IMR-90 (cell line): Measurements from ENCODE around the gene RNASE4. TPM values are rescaled to one million over a fixed set of nuclear protein-coding genes. Genes with fewer than 3 reads are reported as not detected.

Experiments
- ATAC-seq: fragments of 200-7000 bp; cut with Tn5 transposase; 2 replicates; pipeline ENCODE4 v1.9.1; 2020; ENCODE audit warnings: low read depth, mild to moderate bottlenecking, moderate library complexity
- BruUV-seq: library from RNA; stranded (reverse); fragments of 400-500 nt; replicated peaks from 2 replicates; lab custom pipeline; 2021; lab: Mats Ljungman, UMichigan
- CTCF ChIA-PET: fragments of 300-600 bp; formaldehyde crosslinking; extraction: SDS; loops from one replicate; lab custom pipeline; 2021; ENCODE audit warnings: antibody characterized with exemption; lab: Yijun Ruan, JAX
- POLR2A ChIA-PET: fragments of 300-600 bp; sonication (Branson Sonifier 250); formaldehyde crosslinking; loops from one replicate; lab custom pipeline; 2022; ENCODE audit warnings: antibody characterized with exemption; ENCODE audit not compliant: unreplicated experiment; lab: Charles Lee
- DNase-seq: peaks from one replicate; pipeline ENCODE4 v3.0.0; 2013
- H2AFZ ChIP-seq: replicated peaks from 2 replicates; pipeline ENCODE3; 2013; ENCODE audit warnings: low read length, mild to moderate bottlenecking; ENCODE audit not compliant: poor library complexity
- H2AK5ac ChIP-seq: 2 replicates; pipeline ENCODE4 v1.6.1; 2013; ENCODE audit warnings: low read depth, low read length, inconsistent platforms
- H2AK9ac ChIP-seq: replicated peaks from 2 replicates; pipeline ENCODE3; 2013; ENCODE audit warnings: mild to moderate bottlenecking, low read depth, low read length, moderate library complexity; ENCODE audit not compliant: poor library complexity
- H2BK120ac ChIP-seq: 2 replicates; pipeline ENCODE4 v1.6.1; 2013; ENCODE audit warnings: low read depth, low read length, inconsistent platforms
- H2BK15ac ChIP-seq: 3 replicates; pipeline ENCODE4 v1.6.1; 2013; ENCODE audit warnings: low read depth, low read length, inconsistent platforms
- H2BK20ac ChIP-seq: 2 replicates; pipeline ENCODE4 v1.6.1; 2013; ENCODE audit warnings: low read depth, mild to moderate bottlenecking, inconsistent platforms, low read length, moderate library complexity
- H2BK5ac ChIP-seq: 2 replicates; pipeline ENCODE4 v1.6.1; 2013; ENCODE audit warnings: mild to moderate bottlenecking, low read depth, low read length, inconsistent platforms; ENCODE audit not compliant: poor library complexity, severe bottlenecking
- H3K14ac ChIP-seq: replicated peaks from 2 replicates; pipeline ENCODE4 v1.6.1; 2013; ENCODE audit warnings: low read depth, low read length, inconsistent platforms
- H3K18ac ChIP-seq: 2 replicates; pipeline ENCODE4 v1.6.1; 2013; ENCODE audit warnings: low read depth, low read length, control low read depth
- H3K23ac ChIP-seq: 2 replicates; pipeline ENCODE4 v1.6.1; 2013; ENCODE audit warnings: low read depth, low read length, inconsistent platforms
- H3K27ac ChIP-seq: 2 replicates; pipeline ENCODE4 v1.5.1; 2013; ENCODE audit warnings: mild to moderate bottlenecking, control low read depth, low read length; ENCODE audit not compliant: insufficient read depth
- H3K27me3 ChIP-seq: 2 replicates; pipeline ENCODE4 v1.6.1; 2013; ENCODE audit warnings: low read length; ENCODE audit not compliant: control insufficient read depth, insufficient read depth
- H3K36me3 ChIP-seq: 2 replicates; pipeline ENCODE4 v1.6.1; 2013; ENCODE audit warnings: low read length, mixed read lengths; ENCODE audit not compliant: control insufficient read depth, insufficient read depth
- H3K4ac ChIP-seq: 2 replicates; pipeline ENCODE4 v1.6.1; 2013; ENCODE audit warnings: low read depth, low read length, inconsistent platforms
- H3K4me1 ChIP-seq: 2 replicates; pipeline ENCODE4 v1.6.1; 2013; ENCODE audit warnings: low read length, mixed read lengths; ENCODE audit not compliant: control insufficient read depth, insufficient read depth
- H3K4me2 ChIP-seq: 2 replicates; pipeline ENCODE4 v1.6.1; 2013; ENCODE audit warnings: low read depth, mild to moderate bottlenecking, control low read depth, low read length, moderate library complexity
- H3K4me3 ChIP-seq: 2 replicates; pipeline ENCODE4 v1.5.1; 2013; ENCODE audit warnings: low read depth, mild to moderate bottlenecking, control low read depth, low read length, moderate library complexity; ENCODE audit not compliant: insufficient read depth
- H3K56ac ChIP-seq: 2 replicates; pipeline ENCODE4 v1.6.1; 2013; ENCODE audit warnings: low read length, inconsistent platforms; ENCODE audit not compliant: insufficient read depth; ENCODE audit errors: extremely low read depth
- H3K79me1 ChIP-seq, 2 experiments: 2 replicates each; pipeline ENCODE4 v1.6.1; 2013; ENCODE audit warnings: low read length in 2 of 2, inconsistent platforms in 1 of 2, low read depth in 1 of 2
- H3K9ac ChIP-seq: 2 replicates; pipeline ENCODE4 v1.6.1; 2013; ENCODE audit warnings: low read depth, low read length, control low read depth
- H3K9me1 ChIP-seq: 2 replicates; pipeline ENCODE4 v1.6.1; 2013; ENCODE audit warnings: low read length, inconsistent platforms; ENCODE audit not compliant: insufficient read depth
- H3K9me3 ChIP-seq: 2 replicates; pipeline ENCODE4 v1.6.1; 2013; ENCODE audit warnings: low read length; ENCODE audit not compliant: control insufficient read depth, insufficient read depth
- H4K20me1 ChIP-seq: 2 replicates; pipeline ENCODE4 v1.6.1; 2013; ENCODE audit warnings: low read length, inconsistent platforms; ENCODE audit not compliant: insufficient read depth
- H4K5ac ChIP-seq: 2 replicates; pipeline ENCODE4 v1.6.1; 2013; ENCODE audit warnings: mild to moderate bottlenecking, low read depth, low read length, control low read depth
- H4K8ac ChIP-seq, 2 experiments: 2 replicates each; pipeline ENCODE4 v1.6.1; 2013; ENCODE audit warnings: low read depth in 2 of 2, low read length in 2 of 2, control low read depth in 1 of 2, inconsistent platforms in 1 of 2
- H4K91ac ChIP-seq: 2 replicates; pipeline ENCODE4 v1.6.1; 2013; ENCODE audit warnings: low read depth, low read length, inconsistent platforms; ENCODE audit not compliant: insufficient read depth
- BHLHE40 ChIP-seq: fragments of 150-350 bp; IDR thresholded peaks from 2 replicates; pipeline ENCODE4 v1.6.1; 2016; ENCODE audit warnings: mild to moderate bottlenecking, low read depth, low read length
- CEBPB ChIP-seq: IDR thresholded peaks from 2 replicates; pipeline ENCODE4 v1.6.1; 2012; ENCODE audit warnings: low read depth, low read length, improper control_type of control experiment
- FOS ChIP-seq: fragments of 150-350 bp; IDR thresholded peaks from 2 replicates; pipeline ENCODE4 v1.6.1; 2016; ENCODE audit warnings: low read depth, low read length
- MAFK ChIP-seq: IDR thresholded peaks from 2 replicates; pipeline ENCODE4 v1.6.1; 2012; ENCODE audit warnings: low read depth, low read length, improper control_type of control experiment
- MAZ ChIP-seq: IDR thresholded peaks from 2 replicates; pipeline ENCODE4 v1.6.1; 2012; ENCODE audit warnings: low read depth, mild to moderate bottlenecking, low read length, improper control_type of control experiment, moderate library complexity, borderline replicate concordance
- MXI1 ChIP-seq: IDR thresholded peaks from 2 replicates; pipeline ENCODE4 v1.6.1; 2012; ENCODE audit warnings: low read depth, mild to moderate bottlenecking, low read length, moderate library complexity, borderline replicate concordance
- NFE2L2 ChIP-seq: fragments of 150-350 bp; IDR thresholded peaks from 2 replicates; pipeline ENCODE4 v1.6.1; 2016; ENCODE audit warnings: low read depth, mild to moderate bottlenecking, low read length
- POLR2A ChIP-seq: IDR thresholded peaks from 2 replicates; pipeline ENCODE4 v1.6.1; 2012; ENCODE audit warnings: mild to moderate bottlenecking, low read depth, low read length
- RAD21 ChIP-seq: IDR thresholded peaks from 2 replicates; pipeline ENCODE4 v1.6.1; 2012; ENCODE audit warnings: low read length, improper control_type of control experiment
- RCOR1 ChIP-seq: IDR thresholded peaks from 2 replicates; pipeline ENCODE4 v1.6.1; 2012; ENCODE audit warnings: mild to moderate bottlenecking, low read length, improper control_type of control experiment; ENCODE audit not compliant: insufficient replicate concordance
- RFX5 ChIP-seq: IDR thresholded peaks from 2 replicates; pipeline ENCODE4 v1.8.0; 2012; ENCODE audit warnings: low read depth, mild to moderate bottlenecking, low read length, moderate library complexity
- SMC3 ChIP-seq: fragments of 150-350 bp; IDR thresholded peaks from 2 replicates; pipeline ENCODE4 v1.6.1; 2016; ENCODE audit warnings: low read depth, mild to moderate bottlenecking, antibody characterized with exemption, low read length, moderate library complexity
- WGBS, 2 experiments: methylation state at CpG; one replicate each; pipeline versions ENCODE4 v1.1.5 to v1.1.7; 2013; ENCODE audit warnings: missing lambda C conversion rate in 2 of 2; ENCODE audit not compliant: insufficient read length in 1 of 2; ENCODE audit errors: extremely low coverage in 2 of 2; 5-methylcytosine and 5-hydroxymethylcytosine counted together
- dilution Hi-C: fragments of 300-500 bp; cut with HindIII; formaldehyde crosslinking; loops from one replicate; pipeline ENCODE4 v1.14.3; 2018; ENCODE audit warnings: low sequenced_read_pairs; ENCODE audit not compliant: unreplicated experiment
- in situ Hi-C: fragments of 300-500 bp; cut with MboI; formaldehyde crosslinking; loops from 3 replicates; pipeline ENCODE4 v1.14.3; 2019; ENCODE audit warnings: low sequenced_read_pairs, inconsistent platforms, mixed read lengths
- intact Hi-C: fragments of 100-400 bp; cut with micrococcal nuclease; formaldehyde crosslinking; loops from 2 replicates; pipeline ENCODE4 v1.10.0; 2022
- polyA plus RNA-seq, 3 experiments: library from polyadenylated mRNA; depleted of rRNA; stranded (reverse); fragments of >200 nt; gene quantifications; 2 replicates each; pipeline ENCODE4 v1.2.3, GENCODE V29; 2012; ENCODE audit warnings: low replicate concordance in 1 of 3
- total RNA-seq: library from RNA; depleted of rRNA; stranded (reverse); fragments of >200 nt; gene quantifications from 2 replicates; pipeline ENCODE4 v1.2.3, GENCODE V29; 2012
- TF ChIP-seq, protein P1 (sequence below): conservative IDR thresholded peaks from 2 replicates; pipeline ENCODE4 v1.5.1; 2012; ENCODE audit warnings: mild to moderate bottlenecking, low read depth, low read length, improper control_type of control experiment
- TF ChIP-seq, protein P2 (sequence below): fragments of 150-350 bp; IDR thresholded peaks from 2 replicates; pipeline ENCODE4 v1.6.1; 2016; ENCODE audit warnings: low read depth, mild to moderate bottlenecking, low read length, moderate library complexity, borderline replicate concordance

The RNASE4 gene
- total and polyA plus RNA-seq, 2 of the 4 experiments (the other 2 are of a cell fraction), result 10.4 to 11.6 TPM

DNA sequence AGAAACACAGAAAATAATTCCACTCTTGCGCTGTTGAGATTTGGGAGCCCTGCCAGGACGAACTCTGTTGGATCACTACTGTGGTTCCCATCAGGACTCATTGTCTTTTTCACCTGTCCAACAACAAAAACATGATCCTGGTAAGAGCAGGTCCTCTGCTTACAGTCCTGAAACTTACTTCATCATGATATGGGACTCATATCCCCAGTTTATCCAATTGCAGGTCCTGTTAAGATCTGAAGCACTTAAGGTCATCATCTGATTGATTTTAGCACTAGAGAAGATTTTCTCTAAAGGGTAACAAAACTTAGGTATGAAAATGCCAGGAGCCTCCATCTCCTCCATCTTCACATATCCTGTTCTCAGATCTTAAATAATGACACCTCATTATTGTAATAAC is 42.8 kb upstream of the RNASE4 start, which contains the start of gene OR6S1 (continued):
- TF ChIP-seq, protein P1, sequence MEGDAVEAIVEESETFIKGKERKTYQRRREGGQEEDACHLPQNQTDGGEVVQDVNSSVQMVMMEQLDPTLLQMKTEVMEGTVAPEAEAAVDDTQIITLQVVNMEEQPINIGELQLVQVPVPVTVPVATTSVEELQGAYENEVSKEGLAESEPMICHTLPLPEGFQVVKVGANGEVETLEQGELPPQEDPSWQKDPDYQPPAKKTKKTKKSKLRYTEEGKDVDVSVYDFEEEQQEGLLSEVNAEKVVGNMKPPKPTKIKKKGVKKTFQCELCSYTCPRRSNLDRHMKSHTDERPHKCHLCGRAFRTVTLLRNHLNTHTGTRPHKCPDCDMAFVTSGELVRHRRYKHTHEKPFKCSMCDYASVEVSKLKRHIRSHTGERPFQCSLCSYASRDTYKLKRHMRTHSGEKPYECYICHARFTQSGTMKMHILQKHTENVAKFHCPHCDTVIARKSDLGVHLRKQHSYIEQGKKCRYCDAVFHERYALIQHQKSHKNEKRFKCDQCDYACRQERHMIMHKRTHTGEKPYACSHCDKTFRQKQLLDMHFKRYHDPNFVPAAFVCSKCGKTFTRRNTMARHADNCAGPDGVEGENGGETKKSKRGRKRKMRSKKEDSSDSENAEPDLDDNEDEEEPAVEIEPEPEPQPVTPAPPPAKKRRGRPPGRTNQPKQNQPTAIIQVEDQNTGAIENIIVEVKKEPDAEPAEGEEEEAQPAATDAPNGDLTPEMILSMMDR, result no peak
- no peak for TF ChIP-seq SMC3
- TF ChIP-seq BHLHE40, result no peak

DNA sequence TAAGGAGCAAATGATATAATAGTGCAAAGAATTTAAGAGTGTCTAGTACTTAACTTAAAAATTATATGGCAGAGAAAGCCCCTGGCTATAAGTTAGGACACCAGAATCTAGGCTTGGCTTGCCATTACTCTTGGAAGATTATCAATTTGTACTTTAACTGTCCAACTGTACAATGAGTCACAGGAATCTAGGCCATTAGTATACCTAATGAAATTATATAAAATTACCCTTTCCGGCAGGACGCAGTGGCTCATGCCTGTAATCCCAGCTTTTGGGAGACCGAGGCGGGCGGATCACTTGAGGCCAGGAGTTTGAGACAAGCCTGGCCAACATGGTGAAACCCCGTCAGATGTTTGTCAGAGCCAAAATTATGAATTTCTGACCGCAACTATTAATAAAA is 42.2 kb upstream of the RNASE4 start:
- intact Hi-C loops, result no loop called here
- dilution Hi-C loops, result no loop called here
- H3K27ac ChIP-seq, result no peak overlapping the region
- no peak for TF ChIP-seq POLR2A
- TF ChIP-seq NFE2L2, result no peak
- TF ChIP-seq, protein P2, sequence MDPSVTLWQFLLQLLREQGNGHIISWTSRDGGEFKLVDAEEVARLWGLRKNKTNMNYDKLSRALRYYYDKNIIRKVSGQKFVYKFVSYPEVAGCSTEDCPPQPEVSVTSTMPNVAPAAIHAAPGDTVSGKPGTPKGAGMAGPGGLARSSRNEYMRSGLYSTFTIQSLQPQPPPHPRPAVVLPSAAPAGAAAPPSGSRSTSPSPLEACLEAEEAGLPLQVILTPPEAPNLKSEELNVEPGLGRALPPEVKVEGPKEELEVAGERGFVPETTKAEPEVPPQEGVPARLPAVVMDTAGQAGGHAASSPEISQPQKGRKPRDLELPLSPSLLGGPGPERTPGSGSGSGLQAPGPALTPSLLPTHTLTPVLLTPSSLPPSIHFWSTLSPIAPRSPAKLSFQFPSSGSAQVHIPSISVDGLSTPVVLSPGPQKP, result no peak
- no peak for TF ChIP-seq CEBPB
- TF ChIP-seq RAD21, result no peak
- no peak for TF ChIP-seq MAFK
- TF ChIP-seq MAZ, result no peak
- TF ChIP-seq, protein P1, result no peak
- TF ChIP-seq FOS, result no peak
- no peak for TF ChIP-seq RFX5
- TF ChIP-seq RCOR1, result no peak
- TF ChIP-seq MXI1, result no peak

More for the DNA sequence above, 42.2 kb upstream of the RNASE4 start:
- no peaks in the 10 kb centered on the region for H3K36me3 ChIP-seq
- no TSS peak for BruUV-seq
- H2BK5ac ChIP-seq, result no peak overlapping the region
- ChIA-PET CTCF (no interaction called here), POLR2A (no interaction called here)
- no peak overlapping the region for H3K18ac ChIP-seq
- H3K27me3 ChIP-seq, result no peaks in the 10 kb centered on the region
- H2AK5ac ChIP-seq, result no peak overlapping the region
- H2AFZ ChIP-seq, result no peak overlapping the region
- H3K9ac ChIP-seq, result no peak overlapping the region
- H4K5ac ChIP-seq, result no peak overlapping the region
- no peak overlapping the region for H3K4me3 ChIP-seq
- no peak overlapping the region for H4K8ac ChIP-seq
- no CpG with 5 or more reads among the region's 7 CpGs for WGBS, 2 experiments
- H2BK120ac ChIP-seq, result no peak overlapping the region
- no peak overlapping the region for H4K91ac ChIP-seq
- H2BK20ac ChIP-seq, result no peak overlapping the region
- no peaks in the 10 kb centered on the region for H4K20me1 ChIP-seq
- no peak overlapping the region for H2BK15ac ChIP-seq
- H3K23ac ChIP-seq, result no peak overlapping the region
- in situ Hi-C loops, result no loop called here
- no peaks in the 10 kb centered on the region for H3K79me1 ChIP-seq
- ATAC-seq, result no peak
- DNase-seq, result no peak
- no peak overlapping the region for H3K4me2 ChIP-seq
- no peaks in the 10 kb centered on the region for H3K9me1 ChIP-seq
- no peak overlapping the region for H3K4ac ChIP-seq
- H3K4me1 ChIP-seq, result no peaks in the 10 kb centered on the region
- no peaks in the 10 kb centered on the region for H3K9me3 ChIP-seq
- no peak overlapping the region for H2AK9ac ChIP-seq
- no peak overlapping the region for H3K56ac ChIP-seq
- H3K14ac ChIP-seq, result no peak overlapping the region
